Neuron (in vitro differentiated cells): ENCODE measurements around the gene SPATA31E1.

Experiments used
- H2AFZ ChIP-seq: one replicate; pipeline ENCODE4 v1.6.1; 2013; ENCODE audit warnings: low read depth, mild to moderate bottlenecking, inconsistent platforms, low read length, moderate library complexity
- H3K27me3 ChIP-seq: one replicate; pipeline ENCODE4 v1.6.1; 2013; ENCODE audit warnings: low read length; ENCODE audit not compliant: insufficient read depth
- H3K36me3 ChIP-seq: one replicate; pipeline ENCODE4 v1.6.1; 2013; ENCODE audit warnings: low read length; ENCODE audit not compliant: insufficient read depth
- H3K4me1 ChIP-seq: one replicate; pipeline ENCODE4 v1.6.1; 2013; ENCODE audit warnings: low read length; ENCODE audit not compliant: insufficient read depth
- H3K4me3 ChIP-seq: 2 replicates; pipeline ENCODE4 v1.5.1; 2013; ENCODE audit warnings: mild to moderate bottlenecking, low read length, moderate library complexity
- H3K9me3 ChIP-seq: one replicate; pipeline ENCODE4 v1.6.1; 2013; ENCODE audit warnings: low read length

Gene SPATA31E1

GRCh38 chr9:87868635-87869034, 14.0 kb upstream of the SPATA31E1 start:
- no peaks in the 10 kb centered on the region for H3K27me3 ChIP-seq
- no peaks in the 10 kb centered on the region for H3K9me3 ChIP-seq
- H3K4me1 ChIP-seq: no peaks in the 10 kb centered on the region
- no peak overlapping the region for H2AFZ ChIP-seq
- H3K4me3 ChIP-seq: no peak overlapping the region
- H3K36me3 ChIP-seq: no peaks in the 10 kb centered on the region

- no peaks in the 10 kb centered on the region for H3K36me3 ChIP-seq
- H3K27me3 ChIP-seq: no peaks in the 10 kb centered on the region
- no peaks in the 10 kb centered on the region for H3K4me1 ChIP-seq
- H2AFZ ChIP-seq: no peak overlapping the region
- H3K9me3 ChIP-seq: no peaks in the 10 kb centered on the region
- H3K4me3 ChIP-seq: no peak overlapping the region
Observed at GRCh38 chr9:87869082-87869481, 13.6 kb upstream of the SPATA31E1 start.

- no peaks in the 10 kb centered on the region for H3K36me3 ChIP-seq
- no peaks in the 10 kb centered on the region for H3K4me1 ChIP-seq
- H3K4me3 ChIP-seq: no peak overlapping the region
- H3K27me3 ChIP-seq: no peaks in the 10 kb centered on the region
- no peak overlapping the region for H2AFZ ChIP-seq
- no peaks in the 10 kb centered on the region for H3K9me3 ChIP-seq
Observed at GRCh38 chr9:87871425-87872078, 11.1 kb upstream of the SPATA31E1 start.

GRCh38 chr9:87872079-87872624, 10.5 kb upstream of the SPATA31E1 start:
- Histone ChIP-seq H2AFZ (no peak overlapping the region), H3K4me3 (no peak overlapping the region), H3K4me1 (no peaks in the 10 kb centered on the region), H3K36me3 (no peaks in the 10 kb centered on the region), H3K9me3 (no peaks in the 10 kb centered on the region), H3K27me3 (no peaks in the 10 kb centered on the region)

- no peak overlapping the region for H3K4me3 ChIP-seq
- H3K4me1 ChIP-seq: no peaks in the 10 kb centered on the region
- H2AFZ ChIP-seq: no peak overlapping the region
- H3K27me3 ChIP-seq: no peaks in the 10 kb centered on the region
- no peaks in the 10 kb centered on the region for H3K36me3 ChIP-seq
- H3K9me3 ChIP-seq: no peaks in the 10 kb centered on the region
Observed at GRCh38 chr9:87873607-87874303, 8.9 kb upstream of the SPATA31E1 start.

GRCh38 chr9:87874304-87874623, 8.4 kb upstream of the SPATA31E1 start:
- no peak overlapping the region for H3K4me3 ChIP-seq
- no peaks in the 10 kb centered on the region for H3K36me3 ChIP-seq
- no peaks in the 10 kb centered on the region for H3K9me3 ChIP-seq
- H2AFZ ChIP-seq: no peak overlapping the region
- no peaks in the 10 kb centered on the region for H3K27me3 ChIP-seq
- H3K4me1 ChIP-seq: no peaks in the 10 kb centered on the region

GRCh38 chr9:87875060-87875459, 7.6 kb upstream of the SPATA31E1 start:
- Histone ChIP-seq H3K27me3 (no peaks in the 10 kb centered on the region), H3K4me3 (no peak overlapping the region), H3K9me3 (no peaks in the 10 kb centered on the region), H3K4me1 (no peaks in the 10 kb centered on the region), H2AFZ (no peak overlapping the region), H3K36me3 (no peaks in the 10 kb centered on the region)

GRCh38 chr9:87875831-87876545, 6.7 kb upstream of the SPATA31E1 start:
- Histone ChIP-seq H3K4me1 (no peaks in the 10 kb centered on the region), H2AFZ (no peak overlapping the region), H3K4me3 (no peak overlapping the region), H3K9me3 (no peaks in the 10 kb centered on the region), H3K27me3 (no peaks in the 10 kb centered on the region), H3K36me3 (no peaks in the 10 kb centered on the region)

- H3K4me3 ChIP-seq: no peak overlapping the region
- no peak overlapping the region for H2AFZ ChIP-seq
- no peaks in the 10 kb centered on the region for H3K9me3 ChIP-seq
- no peaks in the 10 kb centered on the region for H3K4me1 ChIP-seq
- H3K27me3 ChIP-seq: no peaks in the 10 kb centered on the region
- H3K36me3 ChIP-seq: no peaks in the 10 kb centered on the region
Observed at GRCh38 chr9:87876708-87877107, 6.0 kb upstream of the SPATA31E1 start.

GRCh38 chr9:87878989-87879511, 3.6 kb upstream of the SPATA31E1 start:
- Histone ChIP-seq H3K36me3 (no peaks in the 10 kb centered on the region), H3K9me3 (no peaks in the 10 kb centered on the region), H3K27me3 (no peaks in the 10 kb centered on the region), H2AFZ (no peak overlapping the region), H3K4me3 (no peak overlapping the region), H3K4me1 (no peaks in the 10 kb centered on the region)

GRCh38 chr9:87880116-87880515, 2.6 kb upstream of the SPATA31E1 start:
- Histone ChIP-seq H3K4me1 (no peaks in the 10 kb centered on the region), H2AFZ (no peak overlapping the region), H3K27me3 (no peaks in the 10 kb centered on the region), H3K36me3 (no peaks in the 10 kb centered on the region), H3K9me3 (no peaks in the 10 kb centered on the region), H3K4me3 (no peak overlapping the region)

GRCh38 chr9:87880683-87881082, 2.0 kb upstream of the SPATA31E1 start:
- Histone ChIP-seq H2AFZ (no peak overlapping the region), H3K9me3 (no peaks in the 10 kb centered on the region), H3K36me3 (no peaks in the 10 kb centered on the region), H3K4me3 (no peak overlapping the region), H3K4me1 (no peaks in the 10 kb centered on the region), H3K27me3 (no peaks in the 10 kb centered on the region)

GRCh38 chr9:87883274-87883673, 597 bp downstream of the SPATA31E1 start:
- H3K4me1 ChIP-seq: no peaks in the 10 kb centered on the region
- no peaks in the 10 kb centered on the region for H3K27me3 ChIP-seq
- H3K4me3 ChIP-seq: no peak overlapping the region
- no peaks in the 10 kb centered on the region for H3K9me3 ChIP-seq
- no peaks in the 10 kb centered on the region for H3K36me3 ChIP-seq
- no peak overlapping the region for H2AFZ ChIP-seq
